NCI-H2196 (cell line): ENCODE measurements around the gene IL3RA.
"Not testable (repeated sequence)": the region's sequence is repeated elsewhere in the genome, so short reads cannot be mapped to it uniquely, and the experiment has no call there.

Experiments used
- DNase-seq: peaks from one replicate; lab custom pipeline; 2025; ENCODE audit not compliant: unreplicated experiment; lab: John Stamatoyannopoulos, UW

Gene IL3RA

DNA sequence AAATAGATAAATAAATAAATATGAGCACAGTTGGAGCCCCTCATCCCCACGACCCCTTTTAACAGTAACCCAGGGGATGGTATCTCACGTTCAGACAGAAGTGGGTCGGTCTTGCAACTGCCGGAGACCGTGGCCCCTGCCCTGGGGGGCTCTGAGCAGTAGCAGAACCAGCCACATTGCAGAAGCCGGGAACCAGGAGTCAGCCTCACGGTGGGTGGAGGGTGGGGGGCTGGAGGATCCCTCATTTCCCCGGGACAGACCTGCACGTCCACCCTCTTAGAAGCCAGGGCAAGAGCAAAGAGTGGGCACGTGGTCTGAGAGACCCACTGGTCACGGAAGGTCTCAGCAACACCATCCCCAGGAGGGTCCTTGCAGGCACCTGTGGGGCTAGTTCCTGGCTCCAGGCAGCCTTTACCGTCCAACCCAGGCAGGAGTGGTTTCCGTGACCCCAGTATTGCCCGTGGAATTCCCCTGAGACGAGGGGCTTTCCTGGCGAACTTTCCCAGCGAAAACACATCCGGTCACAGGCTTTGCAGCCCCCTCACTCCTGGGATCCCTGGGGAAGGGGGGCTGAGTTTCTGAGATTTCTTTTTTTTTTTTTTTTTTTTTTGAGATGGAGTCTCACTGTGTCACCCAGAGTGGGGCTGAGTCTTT is 8.8 kb upstream of the IL3RA start:
- DNase-seq = no peak

DNA sequence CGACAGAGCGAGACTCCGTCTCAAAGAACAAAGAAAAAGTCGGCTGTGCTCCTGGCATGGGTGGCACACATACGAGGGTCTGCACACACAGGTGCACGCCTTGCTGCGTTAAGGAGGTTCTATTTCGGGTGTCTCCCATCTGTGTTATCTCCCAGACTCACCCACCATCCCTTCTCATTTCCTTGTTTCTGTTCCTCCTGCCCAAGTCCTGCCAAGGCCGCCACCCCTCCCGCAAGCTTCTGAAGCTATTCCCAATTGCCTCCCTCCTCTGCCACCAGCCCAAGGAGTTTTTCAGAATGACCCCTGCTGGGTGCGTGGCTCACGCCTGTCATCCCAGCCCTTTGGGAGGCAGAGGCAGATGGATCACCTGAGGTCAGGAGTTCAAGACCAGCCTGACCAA is 6.0 kb upstream of the IL3RA start:
- DNase-seq = no peak

DNA sequence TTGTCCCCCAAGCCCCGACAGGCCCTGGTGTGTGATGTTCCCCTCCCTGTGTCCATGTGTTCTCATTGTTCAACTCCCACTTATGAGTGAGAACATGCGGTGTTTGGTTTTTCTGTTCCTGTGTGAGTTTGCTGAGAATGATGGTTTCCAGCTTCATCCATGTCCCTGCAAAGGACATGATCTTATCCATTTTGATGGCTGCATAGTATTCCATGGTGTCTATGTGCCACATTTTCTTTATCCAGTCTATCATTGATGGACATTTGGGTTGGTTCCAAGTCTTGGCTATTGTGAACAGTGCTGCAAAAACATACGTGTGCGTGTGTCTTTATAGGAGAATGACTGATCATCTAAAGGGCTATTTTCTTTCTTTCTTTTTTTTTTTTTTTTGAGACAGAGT is 4.2 kb upstream of the IL3RA start:
- not testable (repeated sequence) for DNase-seq

DNA sequence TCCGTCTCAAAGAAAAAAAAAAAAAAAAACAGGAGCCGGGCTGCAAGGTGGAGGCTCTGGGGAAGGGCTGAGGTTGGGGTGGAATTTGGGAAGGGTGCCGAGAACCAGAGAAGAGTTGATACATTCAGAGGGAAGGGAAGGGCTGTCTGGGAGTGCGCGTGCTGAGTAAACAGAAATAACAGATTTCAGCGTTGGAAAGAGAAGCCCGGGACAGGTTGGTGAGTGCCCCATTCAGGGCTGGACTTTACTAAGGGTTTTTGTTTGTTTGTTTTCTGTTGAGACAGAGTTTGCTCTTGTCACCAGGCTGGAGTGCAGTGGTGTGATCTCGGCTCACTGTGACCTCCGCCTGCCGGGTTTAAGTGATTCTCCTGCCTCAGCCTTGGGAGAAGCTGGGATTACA is 1.7 kb upstream of the IL3RA start:
- no peak for DNase-seq

DNA sequence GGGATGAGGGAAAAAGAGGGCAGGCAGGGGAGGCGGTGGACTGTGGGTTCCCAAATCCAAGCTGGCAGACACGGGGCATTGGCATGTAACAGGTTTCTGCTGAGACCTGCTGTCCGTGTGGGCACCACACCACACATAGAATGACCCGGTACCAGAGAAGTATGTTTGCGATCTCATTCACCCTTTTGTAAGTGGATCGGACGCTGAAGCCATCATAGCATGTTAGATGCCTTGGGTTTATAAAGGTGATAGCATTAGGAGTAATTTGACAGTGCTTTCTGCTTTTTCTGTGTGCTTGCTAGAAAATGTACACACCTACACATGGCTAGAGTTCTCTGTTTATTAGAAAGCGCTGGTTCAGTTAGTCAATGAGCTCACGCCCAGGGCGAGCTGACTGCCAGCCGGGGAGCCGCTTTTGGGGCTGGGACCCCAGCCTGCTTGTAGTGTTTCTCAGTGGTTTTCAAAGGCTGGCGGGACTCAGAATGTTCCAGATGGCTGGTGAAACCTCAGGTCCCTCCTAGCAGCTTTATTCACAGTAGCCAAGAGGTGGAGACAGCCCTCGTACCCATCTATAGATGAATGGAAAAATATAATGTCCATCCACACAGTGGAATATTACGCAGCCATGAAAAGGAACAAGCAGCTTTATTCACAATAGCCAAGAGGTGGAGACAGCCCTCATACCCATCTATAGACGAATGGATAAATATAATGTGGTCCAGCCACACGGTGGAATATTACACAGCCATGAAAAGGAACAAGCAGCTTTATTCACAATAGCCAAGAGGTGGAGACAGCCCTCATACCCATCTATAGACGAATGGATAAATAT is 579 bp downstream of the IL3RA start:
- no peak for DNase-seq

DNA sequence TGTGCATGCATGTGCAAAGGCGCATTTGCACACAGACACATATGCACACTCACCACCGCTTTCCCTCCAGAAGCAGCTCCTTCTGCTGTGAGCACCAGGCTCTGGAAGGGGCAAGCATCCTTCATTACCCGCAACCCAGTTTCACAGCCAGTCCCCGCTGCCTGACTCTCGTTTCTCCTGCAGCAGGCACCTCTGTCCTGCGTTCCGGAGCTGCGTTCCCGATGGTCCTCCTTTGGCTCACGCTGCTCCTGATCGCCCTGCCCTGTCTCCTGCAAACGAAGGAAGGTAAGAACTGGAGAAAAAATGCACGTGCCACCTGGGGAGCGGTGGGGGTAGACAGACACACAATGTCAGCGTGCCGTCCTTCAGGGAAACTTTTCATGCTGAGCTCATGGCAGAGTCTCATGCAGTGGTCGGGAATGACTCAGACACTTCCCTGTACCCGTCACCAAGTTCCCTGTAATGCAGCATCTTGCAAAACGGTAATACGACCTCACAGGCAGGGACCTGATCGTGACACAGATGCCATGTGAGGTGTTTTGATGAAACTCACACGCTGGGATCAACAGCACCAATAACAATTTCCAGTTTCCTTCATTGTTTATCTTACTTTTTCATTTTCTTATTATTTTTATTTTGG is 5.1 kb downstream of the IL3RA start:
- DNase-seq = no peak

DNA sequence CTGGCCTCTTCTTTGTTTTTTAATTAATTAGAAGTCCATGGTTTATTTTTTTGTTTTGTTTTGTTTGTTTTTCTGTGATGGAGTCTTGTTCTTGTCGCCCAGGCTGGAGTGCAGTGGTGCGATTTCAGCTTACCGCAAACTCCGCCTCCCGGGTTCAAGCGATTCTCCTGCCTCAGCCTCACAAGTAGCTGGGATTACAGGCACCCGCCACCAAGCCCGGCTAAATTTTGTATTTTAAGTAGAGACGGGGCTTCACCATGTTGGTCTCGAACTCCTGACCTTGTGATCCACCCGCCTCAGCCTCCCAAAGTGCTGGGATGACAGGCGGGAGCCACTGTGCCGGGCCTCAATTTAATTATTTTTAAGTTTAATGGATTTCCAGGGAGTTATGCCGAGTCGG is 13.0 kb downstream of the IL3RA start:
- not testable (repeated sequence) for DNase-seq

DNA sequence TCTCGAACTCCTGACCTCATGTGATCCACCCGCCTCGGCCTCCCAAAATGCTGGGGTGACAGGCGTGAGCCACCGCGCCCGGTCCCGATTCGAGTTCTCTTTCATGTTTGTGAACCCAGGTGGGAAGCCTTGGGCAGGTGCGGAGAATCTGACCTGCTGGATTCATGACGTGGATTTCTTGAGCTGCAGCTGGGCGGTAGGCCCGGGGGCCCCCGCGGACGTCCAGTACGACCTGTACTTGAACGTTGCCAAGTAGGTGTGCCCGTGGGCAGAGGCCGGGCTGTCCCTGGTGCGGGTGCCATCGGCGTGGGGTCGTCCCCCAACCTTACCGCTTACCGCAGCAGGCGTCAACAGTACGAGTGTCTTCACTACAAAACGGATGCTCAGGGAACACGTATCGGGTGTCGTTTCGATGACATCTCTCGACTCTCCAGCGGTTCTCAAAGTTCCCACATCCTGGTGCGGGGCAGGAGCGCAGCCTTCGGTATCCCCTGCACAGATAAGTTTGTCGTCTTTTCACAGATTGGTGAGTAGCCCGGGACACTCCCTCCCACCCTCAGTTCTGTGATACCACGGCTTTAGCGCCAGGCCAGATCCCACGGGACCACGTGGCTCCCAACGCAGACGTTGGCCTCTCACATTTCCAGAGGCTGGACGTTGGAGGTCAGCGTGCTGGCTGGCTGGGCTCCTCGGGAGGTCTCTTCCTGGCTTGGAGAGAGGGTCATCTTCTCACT is 15.6 kb downstream of the IL3RA start:
- DNase-seq = no peak

DNA sequence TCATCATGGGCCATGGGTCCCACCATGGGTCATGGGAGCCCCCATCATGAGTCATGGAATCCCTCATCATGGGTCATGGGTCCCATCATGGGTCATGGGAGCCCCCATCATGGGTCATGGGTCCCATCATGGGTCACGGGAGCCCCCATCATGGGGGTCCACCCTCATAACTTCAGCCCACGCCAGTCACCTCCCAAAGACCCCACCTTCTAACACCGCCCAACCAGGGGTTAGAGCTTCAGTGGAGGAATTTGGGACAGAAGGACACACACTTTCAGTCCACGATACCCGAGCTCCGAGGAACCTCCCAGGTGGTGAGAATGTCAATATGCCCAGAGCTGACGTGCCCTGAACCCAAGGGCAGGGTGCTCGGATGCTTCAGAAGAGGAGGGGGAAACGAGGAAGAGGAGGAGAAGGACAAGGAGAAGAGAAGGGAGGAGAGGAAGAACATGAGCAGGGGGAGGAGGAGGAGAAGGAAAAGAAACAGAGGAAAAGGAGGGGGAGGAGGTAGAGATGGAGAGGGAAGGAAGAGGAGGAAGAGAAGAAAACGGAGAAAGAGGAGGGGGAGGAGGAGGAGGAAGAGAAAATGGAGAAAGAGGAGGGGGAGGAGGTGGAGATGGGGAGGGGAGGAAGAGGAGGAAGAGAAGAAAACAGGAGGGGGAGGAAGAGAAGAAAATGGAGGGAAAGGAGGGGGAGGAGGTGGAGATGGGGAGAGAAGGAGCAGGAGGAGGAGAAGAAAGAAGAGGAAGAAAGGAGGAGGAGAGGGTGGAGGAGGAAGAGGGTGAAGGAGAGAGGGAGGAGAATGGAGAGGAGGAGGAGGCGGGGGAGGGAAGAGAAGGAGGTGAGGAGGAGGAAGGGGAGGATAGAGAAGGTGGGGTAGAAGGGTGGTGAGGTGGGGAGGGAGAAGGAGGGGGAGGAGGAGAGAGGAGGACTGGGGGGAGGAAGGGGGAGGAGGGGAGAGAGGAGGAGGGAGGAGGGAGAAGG is 17.7 kb downstream of the IL3RA start:
- no peak for DNase-seq

DNA sequence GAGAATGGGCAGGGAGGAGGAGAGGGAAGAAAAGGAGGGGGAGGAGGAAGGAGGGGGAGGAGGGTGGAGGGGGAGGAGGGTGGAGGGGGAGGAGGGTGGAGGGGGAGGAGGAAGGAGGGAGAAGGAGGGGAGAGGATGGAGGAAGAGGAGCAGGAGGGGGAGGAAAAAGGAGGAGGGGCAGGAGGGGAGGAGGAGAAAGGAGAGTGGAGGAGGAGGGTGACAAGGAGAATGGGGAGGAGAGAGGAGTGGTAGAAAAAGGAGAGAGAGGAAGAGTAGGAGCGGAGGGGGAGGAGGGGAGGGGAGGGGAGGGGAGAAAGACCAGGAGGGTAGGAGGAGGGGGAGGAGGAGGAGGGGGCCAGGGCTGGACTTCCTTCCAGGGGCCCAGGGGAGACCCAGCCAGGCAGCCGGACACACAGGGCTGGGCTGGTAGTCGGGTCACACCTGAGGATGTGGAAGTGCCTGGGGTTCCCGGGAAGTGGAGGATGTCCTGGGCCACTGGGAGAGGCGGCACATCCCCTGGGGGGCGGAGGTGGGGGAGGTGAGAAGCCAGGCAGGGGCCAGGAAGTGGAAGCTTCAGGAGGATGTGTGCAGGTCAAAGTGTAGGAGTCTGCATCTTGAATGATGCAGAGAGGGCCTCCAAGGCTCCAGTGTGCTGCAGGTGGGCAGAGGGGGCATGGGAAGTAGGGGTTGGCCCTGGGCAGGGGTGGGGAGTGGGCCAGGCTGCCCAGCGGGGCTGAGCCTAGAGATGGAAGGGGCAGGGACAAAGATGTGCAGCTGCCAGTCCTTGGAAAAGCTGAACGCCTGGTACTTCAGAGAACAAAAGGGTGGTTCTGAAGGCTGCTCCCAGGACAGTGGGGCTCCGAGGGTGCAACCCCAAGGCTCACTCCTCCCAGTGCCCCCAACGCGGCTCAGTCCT is 18.8 kb downstream of the IL3RA start:
- DNase-seq = no peak

DNA sequence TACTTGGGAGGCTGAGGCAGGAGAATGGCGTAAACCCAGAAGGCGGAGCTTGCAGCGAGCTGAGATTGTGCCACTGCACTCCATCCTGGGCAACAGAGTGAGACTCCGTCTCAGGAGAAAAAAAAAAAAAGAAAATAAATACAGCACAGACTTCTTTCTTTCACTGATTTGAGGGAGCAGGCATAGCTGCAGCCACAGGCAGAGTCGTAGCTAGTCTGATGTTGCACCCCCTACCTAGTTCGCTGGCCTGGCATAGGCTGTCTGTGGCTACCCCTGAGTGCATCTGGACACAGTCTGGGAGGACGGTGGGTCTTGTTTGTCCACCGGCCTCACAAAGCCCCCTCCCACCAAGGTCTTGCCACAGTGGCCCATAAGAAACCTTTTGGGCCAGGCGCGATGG is 21.4 kb downstream of the IL3RA start:
- DNase-seq = no peak

DNA sequence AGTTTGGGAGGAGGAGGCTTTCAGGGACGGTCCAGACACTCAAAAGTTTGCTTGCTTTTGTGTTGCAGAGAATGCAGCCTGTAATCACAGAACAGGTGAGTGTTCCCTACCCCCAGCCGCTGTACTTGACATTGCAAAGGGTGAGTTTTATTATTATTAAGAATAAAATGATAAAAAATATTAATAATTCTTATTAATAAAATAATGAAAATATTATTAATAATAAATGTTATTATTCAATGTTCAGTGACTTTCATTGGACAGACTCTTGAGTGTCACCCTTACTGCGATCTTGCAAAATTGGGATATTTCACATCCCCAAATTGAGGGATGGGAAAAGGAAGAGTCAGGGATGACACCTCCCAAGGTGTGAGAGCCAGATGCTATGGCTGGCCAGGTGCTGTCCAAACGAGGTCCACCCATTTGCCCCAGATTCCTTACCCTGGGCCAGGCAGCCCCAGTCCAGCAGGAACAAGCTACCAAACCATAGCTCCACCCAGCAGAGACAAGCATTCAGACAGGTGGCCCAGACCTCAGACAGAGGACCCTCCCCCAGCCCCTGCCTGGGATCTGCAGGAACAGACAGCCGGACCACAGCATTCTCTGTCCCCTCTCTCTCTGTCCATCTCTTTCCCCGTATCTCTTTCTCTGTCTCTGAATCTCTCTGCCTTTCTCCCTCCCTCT is 22.4 kb downstream of the IL3RA start:
- no peak for DNase-seq

DNA sequence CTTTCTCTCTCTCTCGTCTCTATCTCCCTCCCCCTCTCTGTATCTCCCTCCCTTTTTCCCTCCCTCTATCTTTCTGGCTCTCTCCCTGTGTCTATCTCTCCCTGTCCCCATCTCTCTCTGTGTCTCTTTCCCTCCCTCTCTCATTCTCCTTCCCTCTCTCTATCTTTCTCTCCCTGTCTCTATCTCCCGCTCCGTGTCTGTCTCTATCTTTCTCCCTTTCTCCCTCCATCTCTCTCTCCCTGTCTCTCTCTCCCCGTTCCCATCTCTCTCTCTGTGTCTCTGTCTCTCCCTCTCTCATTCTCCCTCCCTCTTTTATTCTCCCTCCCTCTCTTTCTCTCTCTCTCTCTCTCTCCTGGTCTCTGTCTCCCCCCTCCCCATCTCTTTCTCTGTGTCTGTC is 22.9 kb downstream of the IL3RA start:
- DNase-seq = no peak

DNA sequence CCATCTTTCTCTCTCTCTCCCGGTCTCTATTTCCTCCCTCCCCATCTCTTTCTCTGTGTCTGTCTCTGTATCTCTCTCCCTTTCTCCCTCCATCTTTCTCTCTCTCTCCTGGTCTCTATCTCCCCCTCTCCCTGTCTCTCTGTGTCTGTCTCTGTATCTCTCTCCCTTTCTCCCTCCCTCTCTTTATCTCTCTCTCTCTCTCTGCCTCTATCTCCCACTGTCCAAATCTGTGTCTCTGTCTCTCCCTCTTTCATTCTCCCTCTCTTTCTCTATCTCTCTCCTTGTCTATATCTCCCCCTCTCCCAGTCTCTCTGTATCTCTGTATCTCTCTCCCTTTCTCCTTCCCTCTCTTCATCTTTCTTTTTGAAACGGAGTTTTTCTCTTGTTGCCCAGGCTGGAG is 23.6 kb downstream of the IL3RA start:
- DNase-seq = no peak

DNA sequence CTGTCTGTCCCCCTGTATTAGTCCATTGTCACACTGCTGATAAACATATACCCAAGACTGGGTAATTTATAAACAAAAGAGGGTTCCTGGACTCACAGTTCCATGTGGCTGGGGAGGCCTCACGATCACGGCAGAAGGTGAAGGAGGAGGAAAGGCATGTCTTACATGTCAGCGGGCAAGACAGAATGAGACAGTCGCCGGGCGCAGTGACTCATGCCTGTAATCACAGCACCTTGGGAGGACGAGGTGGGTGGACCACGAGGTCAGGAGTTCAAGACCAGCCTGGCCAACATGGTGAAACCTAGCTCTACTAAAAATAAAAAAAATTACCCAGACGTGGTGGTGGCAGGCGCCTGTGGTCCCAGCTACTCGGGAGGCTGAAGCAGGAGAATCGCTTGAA is 24.7 kb downstream of the IL3RA start:
- DNase-seq = no peak

DNA sequence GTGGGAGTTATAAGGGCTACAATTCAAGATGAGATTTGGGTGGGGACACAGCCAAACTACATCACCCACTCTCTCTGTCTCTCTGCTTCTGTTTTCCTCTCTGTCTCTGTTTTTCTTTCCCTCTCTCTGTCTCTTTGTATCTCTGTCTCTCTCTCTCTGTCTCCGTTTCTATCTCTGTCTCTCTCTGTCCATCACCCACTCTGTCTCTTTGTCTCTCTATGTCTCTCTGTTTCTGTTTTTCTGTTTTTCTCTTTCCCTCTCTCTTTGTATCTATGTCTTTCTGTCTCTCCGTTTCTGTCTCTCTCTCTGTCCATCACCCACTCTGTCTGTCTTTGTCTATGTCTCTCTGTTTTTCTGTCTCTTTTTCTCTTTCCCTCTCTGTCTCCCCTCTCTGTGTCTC is 25.3 kb downstream of the IL3RA start:
- DNase-seq = no peak

DNA sequence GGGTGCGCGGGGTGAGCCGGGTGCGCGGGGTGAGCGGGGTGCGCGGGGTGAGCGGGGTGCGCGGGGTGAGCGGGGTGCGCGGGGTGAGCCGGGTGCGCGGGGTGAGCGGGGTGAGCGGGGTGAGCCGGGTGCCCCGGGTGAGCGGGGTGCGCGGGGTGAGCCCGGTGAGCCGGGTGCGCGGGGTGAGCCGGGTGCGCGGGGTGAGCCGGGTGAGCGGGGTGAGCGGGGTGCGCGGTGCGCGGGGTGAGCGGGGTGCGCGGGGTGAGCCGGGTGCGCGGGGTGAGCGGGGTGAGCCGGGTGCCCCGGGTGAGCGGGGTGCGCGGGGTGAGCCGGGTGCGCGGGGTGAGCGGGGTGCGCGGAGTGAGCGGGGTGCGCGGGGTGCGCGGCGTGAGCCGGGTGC is 29.8 kb downstream of the IL3RA start:
- DNase-seq = not testable (repeated sequence)

DNA sequence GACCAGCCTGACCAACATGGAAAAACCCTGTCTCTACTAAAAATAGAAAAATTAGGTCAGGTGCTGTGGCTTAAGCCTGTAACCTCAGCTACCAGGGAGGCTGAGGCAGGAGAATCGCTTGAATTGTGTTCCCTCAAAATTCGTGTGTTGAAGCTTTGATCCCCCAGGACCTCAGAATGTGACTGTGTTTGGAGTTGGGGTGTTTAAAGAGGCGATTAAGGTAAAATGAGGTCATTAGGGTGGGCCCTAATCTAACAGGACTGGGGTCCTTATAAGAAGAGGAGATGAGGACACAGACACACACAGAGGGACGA is 31.8 kb downstream of the IL3RA start:
- no peak for DNase-seq

DNA sequence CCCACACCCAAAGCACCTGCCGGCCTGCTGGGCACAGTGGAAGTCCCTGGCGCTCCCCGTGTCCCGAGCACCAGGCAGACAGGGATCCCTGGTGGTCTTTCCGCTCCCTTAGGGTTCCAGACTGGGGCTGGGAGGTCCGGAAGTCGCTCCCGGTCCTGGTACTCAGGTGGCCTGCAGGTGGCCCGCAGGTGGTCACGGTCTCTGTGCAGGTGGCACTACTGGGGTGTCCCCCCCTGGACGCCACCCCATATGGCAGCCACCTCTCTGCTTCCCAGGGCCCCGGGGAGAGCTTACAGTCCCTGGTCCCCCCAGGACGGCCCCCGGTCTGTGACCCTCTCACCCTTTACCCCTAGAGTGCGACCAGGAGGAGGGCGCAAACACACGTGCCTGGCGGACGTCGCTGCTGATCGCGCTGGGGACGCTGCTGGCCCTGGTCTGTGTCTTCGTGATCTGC is 41.7 kb downstream of the IL3RA start:
- DNase-seq = no peak
